Measurements from ENCODE around the gene MYBPH. TPM values are rescaled to one million over a fixed set of nuclear protein-coding genes. Genes with fewer than 3 reads are reported as not detected.

MYBPH gene
- polyA plus RNA-seq, 3 donors = 0.23 to 0.30 (median 0.28) TPM

DNA sequence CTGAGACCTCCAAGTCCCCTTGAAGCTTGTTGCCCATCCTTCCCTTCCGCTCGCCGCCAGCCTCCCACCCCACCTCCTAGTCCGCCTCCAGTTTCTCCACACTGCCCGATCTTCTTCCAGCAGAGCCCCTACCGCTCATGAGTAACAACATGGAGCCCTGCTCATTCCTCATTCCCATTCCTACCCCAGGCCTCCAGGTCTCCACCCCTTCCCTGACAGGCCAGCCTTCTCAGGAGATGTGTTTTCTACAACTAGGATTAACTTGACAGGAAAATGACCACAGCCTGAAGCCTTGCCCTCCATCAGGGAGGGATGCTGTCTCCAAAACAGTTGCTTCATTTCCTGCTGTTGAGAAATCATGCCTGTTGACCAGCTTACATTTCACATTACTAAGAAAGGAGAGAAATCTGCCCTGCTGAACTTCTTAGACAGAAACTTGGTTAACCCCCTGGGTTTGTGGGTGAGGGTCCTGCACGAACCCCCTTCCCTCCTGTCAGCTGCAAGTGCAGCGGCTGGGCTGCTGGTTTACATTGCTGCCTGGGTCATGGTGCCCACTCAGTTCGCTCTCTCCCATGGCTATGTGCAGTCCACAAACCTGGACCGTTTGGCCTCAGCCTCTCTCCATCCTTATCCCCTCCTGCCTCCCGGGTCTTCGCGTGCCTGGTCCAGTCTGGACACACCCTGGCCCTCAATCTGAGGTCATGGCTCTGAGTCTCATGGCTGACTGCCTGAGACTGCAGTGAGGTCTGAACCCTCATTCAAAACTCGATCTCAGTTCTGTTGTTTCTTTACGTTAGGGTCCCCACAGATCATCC lies 27.0 kb upstream of the MYBPH start:
- DNase-seq (ENCODE audit: extremely low read depth in 1 of 11, low read depth in 9 of 11, low spot score in 4 of 11) = peak in 4 of 11 donors; percentile 23 to 48 (median 34)

DNA sequence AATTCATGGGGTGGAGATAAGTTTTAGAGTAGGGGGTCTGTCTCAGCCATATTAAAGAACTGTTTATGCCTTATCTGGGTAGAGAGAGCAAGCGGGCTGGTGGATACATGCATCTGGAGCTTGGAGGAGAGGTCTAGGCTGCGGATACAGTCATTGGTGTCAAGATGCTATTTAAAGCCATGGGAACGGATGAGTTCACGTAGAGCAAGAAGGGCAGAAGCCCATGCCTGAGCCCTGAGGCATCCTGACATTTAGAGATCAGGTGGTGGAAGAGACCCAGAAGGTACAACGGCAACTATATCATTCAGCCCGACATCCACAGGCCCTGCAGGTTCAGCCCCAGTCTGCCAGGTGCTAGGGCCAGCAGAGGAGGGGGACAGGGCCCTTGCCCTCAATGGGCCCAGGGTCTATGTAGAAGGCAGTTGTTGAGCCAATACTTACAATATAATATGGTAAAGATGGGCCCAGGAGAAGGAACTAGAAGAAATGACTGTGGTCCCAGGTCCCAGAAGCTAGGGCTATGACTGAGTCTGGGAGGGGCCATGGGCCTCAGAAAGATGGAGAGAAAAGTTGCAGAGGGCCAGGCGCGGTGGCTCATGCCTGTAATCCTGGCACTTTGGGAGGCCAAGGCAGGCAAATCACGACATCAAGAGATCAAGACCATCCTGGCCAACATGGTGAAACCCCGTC lies 26.0 kb upstream of the MYBPH start:
- DNase-seq (ENCODE audit: extremely low read depth in 1 of 11, low read depth in 9 of 11, low spot score in 4 of 11) = no peak

DNA sequence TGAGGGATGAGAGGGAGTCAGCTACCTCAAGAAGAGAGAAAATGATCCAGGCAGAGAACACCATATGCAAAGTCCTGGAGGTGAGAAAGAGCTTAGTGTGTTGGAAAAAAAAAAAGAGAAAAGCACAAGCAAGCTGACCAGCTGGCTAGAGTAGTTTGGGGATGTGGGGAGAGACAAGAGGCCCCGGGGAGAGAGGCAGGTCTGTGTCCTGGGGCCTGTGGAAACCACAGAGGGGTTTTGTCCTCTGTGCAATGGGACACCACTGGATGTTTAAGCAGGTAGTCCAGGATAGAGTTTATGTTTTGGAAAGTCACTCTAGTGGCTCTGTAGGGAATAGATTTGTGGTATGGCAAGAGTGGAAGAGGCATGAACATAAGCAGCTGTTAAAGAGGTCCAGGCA lies 25.3 kb upstream of the MYBPH start:
- no peak for DNase-seq (ENCODE audit: extremely low read depth in 1 of 11, low read depth in 9 of 11, low spot score in 4 of 11)

DNA sequence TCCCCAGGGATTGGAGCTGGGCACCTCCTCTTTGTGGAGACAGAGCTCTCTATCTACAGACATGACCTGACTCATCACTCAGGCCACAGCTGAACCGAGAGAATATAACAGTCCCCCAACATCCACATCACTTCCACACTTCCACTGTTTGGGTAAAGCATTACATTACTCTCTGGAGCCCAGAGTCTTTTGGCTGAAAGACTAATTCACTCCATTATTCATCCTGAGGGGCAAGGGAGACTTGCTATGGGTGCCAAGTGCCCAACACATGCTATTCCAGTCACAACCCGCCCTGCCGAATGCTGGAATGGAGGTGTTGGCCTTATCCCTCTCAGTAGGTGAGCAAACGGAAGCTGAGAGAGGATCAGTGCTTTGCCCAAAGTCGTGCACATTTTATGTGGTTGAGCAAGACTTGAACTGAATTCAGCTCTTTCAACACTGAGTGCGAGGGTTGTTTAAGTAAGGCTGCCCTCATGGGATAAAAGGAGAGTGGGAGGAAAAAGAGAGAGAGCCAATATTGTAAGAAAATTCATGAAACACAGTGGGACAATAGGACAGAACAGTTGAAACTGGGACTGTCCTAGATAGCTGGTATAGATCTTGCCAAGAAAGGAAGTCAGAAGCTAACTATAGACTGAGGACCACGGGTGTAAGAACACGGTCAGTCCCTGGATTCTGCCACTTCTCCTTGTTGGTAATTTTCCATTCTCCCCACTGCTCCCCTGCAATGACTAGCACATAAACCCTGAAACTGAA lies 24.4 kb upstream of the MYBPH start:
- DNase-seq (ENCODE audit: extremely low read depth in 1 of 11, low read depth in 9 of 11, low spot score in 4 of 11) = no peak

DNA sequence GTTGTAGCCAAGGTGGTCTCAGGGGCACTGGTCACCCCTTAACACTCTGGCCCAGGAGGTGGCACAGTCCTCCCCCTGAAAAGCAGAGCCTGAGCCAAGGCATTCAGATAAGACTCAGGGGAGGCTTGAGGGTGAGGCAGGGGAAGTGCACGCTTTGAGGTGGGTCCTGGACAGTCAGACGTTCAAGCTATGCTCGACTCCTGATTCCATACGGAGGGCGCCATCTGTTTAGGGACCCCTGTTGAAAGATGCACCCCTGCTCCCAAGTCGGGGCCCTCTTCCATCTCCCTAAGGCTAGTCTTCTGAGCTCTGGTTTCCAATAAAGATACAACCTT lies 23.8 kb upstream of the MYBPH start:
- DNase-seq (ENCODE audit: extremely low read depth in 1 of 11, low read depth in 9 of 11, low spot score in 4 of 11) = no peak

DNA sequence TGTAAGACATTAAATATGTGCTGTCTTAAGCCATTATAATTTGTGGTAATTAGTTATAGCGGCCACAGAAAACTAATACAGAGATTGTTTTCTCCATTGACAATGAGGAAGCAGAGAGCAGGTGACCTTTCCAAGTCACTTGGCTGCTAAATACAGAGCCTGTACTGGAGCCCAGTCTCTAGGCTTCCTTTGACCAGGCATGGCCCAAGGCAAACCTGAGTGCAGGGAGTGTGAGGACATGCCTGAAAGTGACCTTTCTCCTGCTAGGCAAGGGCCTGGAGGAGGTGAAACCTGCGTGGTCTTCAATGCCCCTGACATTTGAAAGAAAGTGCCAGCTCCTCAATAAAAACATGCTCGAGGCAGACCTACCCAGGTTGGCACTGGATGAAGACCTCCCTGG lies 23.4 kb upstream of the MYBPH start:
- DNase-seq (ENCODE audit: extremely low read depth in 1 of 11, low read depth in 9 of 11, low spot score in 4 of 11) = no peak

DNA sequence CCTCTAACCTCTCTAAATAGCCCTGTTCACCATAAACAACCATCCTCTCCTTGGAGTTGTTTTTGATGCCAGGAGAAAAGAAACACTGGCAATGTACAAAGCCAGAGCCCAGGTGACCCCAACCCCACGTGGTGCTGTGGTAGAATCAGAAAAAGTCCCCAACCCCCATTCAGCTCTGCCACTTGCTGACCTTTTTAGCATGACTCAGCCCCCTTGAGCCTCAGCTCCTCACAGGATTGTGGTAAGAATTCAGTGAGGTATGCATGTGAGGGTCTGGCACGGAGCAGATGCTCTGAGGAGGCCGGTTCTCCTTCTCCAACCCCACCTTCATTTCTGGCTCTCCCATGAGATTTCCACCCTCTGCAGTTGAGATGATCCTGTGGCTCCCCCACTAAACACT lies 22.0 kb upstream of the MYBPH start:
- no peak for DNase-seq (ENCODE audit: extremely low read depth in 1 of 11, low read depth in 9 of 11, low spot score in 4 of 11)

DNA sequence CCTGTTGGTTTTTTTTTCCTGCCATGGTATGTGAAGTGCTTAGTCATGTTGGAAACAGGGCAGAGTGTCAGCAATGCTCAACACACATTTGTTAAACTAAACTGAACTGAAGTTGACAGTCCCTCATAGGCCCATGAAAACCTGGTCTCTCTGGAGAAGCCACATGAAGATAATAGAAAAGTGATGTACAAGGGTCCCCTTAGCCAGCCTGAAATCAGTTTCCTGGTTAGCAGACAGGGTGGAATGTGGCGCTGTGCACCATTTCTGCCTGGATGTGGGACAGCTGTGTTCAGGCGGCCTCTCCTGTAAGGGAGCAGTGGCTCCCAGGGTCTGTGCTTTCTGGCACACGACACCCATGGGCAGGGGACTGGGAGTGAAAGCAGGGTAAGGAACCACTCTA lies 20.7 kb upstream of the MYBPH start:
- no peak for DNase-seq (ENCODE audit: extremely low read depth in 1 of 11, low read depth in 9 of 11, low spot score in 4 of 11)

DNA sequence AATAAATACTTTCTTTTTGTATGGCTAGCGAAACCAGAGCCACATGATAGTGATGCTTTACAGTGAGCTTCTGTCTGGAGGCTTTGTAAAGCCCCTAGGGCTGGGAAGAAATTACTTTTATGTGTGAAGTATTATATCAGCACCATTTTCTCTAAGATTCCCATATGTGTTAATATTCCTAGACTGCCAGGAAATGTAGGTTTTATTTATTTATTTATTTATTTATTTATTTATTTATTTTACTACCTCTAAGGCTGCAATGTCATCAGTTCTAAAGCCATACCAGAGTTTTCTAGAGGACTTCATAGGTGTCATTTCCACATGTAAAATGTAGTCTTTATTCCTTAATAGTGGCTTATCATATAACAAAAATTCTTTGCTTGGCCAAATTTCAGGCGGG lies 15.3 kb upstream of the MYBPH start:
- no peak for DNase-seq (ENCODE audit: extremely low read depth in 1 of 11, low read depth in 9 of 11, low spot score in 4 of 11)

DNA sequence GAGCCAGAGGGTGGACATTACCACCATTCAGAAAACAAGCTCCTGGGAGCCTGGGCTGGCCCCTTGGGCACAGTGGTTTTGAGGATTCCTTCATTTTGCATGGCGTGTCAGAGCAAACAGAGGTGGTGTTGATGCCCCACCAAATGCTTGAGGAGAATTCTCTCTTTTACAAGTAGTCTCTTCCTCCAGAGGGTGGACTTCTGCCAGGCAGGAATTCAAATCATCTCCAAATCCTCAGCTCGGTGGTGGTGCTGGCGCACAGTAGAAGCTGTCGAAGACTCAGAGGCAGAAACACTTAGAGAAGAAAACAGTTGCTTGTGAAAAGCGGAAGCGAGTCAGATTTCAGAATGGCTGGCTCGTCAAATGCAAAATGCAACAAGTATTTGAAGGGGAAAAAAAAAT lies 14.3 kb upstream of the MYBPH start:
- DNase-seq (ENCODE audit: extremely low read depth in 1 of 11, low read depth in 9 of 11, low spot score in 4 of 11) = no peak

DNA sequence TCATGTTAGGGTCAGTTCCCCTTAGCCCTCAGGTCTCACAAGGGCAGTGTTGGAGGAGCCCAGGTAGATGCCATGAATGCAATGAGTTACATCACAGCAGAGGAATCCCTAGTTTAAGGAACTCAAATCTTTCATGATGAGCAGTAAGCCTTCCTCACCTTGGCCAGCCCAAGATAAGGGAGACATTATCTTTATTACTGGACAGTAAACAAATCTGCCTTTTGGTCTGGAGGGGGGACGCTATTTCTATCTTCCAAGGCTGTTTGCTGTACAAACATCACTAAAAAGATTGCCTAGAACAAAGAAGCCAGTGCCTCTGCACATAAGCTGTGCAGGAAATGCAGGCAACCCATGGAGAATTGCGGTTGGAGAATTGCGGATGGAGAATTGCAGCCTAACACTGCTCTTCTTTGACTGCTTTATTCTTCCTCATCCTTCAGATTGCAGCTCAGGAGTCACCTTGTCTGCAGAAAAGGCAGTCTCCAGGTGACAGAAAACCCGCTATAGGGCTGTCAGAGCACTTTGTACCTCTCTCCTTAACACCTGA lies 13.1 kb upstream of the MYBPH start:
- no peak for DNase-seq (ENCODE audit: extremely low read depth in 1 of 11, low read depth in 9 of 11, low spot score in 4 of 11)

DNA sequence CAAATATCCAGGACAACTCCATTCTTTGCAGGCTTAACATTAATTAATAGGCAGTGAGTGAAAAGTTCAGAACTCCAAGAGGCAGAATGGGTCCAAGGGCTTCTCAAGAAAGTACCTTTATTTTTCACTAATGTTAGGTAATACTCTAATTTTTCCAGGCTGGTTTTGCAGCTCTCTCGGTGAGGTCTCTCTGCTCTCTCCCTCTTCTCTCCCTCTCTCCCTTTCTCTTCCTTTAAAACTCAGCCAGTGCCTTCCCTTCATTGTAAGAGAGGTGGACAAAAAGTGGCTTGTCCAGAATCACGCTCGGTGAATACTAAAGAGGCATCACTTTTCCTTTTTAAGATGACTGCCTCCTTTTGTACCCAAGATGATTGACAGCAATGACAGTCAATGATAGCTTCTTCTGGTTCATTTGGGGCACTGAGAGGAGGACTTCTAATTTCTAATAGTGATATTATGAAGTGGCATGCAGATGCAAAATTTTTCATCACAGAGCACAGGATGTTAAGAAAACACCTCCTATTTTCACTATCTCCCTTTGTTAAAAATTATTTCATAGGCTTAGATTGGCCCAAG lies 12.2 kb upstream of the MYBPH start:
- DNase-seq (ENCODE audit: extremely low read depth in 1 of 11, low read depth in 9 of 11, low spot score in 4 of 11) = no peak

DNA sequence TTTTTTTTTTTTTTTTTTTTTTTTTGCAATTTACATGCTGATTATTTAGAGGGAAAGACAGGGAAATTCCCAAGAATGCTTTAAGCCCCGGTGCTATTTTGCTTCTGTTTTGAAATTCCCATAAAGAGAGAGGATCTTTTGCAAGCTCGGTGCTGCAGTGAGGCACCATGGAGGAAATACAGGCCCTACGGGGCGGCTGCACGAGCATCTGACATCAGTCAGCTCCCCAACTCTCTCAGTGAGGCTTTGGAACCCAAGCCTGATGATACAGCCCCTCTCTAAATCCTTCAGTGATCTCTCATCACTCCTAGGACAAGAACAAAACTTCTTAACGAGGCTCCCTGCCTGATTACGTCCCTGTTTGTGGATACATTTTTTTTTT lies 11.7 kb upstream of the MYBPH start:
- DNase-seq (ENCODE audit: extremely low read depth in 1 of 11, low read depth in 9 of 11, low spot score in 4 of 11) = no peak

DNA sequence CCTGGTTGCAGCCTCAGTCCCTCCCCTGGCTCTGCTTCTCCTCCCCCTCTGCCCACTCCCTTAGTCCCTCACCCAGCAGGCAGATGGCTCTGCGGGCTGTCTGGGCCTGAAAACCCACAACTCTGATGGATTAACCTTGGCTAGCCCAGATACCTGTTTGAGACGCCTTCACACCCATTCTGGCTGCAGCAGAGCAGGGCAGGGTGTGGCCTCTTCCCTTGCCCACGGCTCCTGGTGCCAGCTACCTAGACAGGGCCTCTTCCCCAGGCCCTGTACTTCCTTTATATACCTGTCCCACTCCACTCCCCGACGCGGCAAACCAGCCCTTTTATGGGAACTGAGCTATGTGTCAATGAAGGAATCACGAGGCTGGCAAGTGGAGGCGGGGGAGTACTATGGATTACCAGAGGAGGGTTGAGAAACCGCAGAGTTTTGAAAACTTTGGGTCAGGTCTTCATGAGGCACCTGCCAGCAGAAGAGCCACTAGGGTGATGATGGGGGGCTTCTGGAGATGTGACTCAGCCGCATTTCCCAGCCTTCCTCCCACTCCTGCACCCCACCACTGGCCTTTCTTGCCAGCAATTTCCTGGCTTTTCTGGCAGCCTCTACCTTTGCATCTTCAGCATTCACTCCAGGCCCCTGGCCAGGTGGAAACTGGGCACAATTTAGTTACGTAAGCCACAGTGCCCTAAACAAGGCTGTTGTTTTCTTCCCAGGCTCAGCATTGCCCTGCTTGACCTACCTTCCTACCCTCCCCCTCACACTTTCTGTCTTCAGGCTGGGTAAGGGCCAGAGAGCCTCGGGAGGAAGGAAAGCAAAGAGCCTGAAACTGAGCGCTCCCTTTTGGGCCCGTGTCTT lies 11.0 kb upstream of the MYBPH start, which contains the start of gene CHI3L1:
CHI3L1 (minus strand) TSS at position 259 of the 858 bp plus-strand sequence; CDS start at position 178, 81 bp downstream.
- no peak for DNase-seq (ENCODE audit: extremely low read depth in 1 of 11, low read depth in 9 of 11, low spot score in 4 of 11)

DNA sequence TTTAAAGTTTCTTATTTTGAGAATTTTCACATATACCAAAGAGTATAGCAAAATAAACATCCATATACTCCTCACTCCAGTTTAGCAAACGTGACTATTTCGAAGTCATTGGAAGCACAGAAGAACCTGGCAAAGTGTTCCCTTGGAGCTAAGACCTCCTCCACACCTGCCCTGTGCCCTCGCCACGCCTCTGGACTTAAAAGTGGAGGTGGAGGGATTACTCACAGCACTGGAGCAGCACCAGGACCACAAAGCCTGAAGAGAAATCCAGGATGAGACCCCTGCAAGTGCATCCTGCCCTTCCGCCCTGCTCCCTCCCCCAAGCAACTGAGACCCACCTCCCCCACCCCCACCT lies 10.4 kb upstream of the MYBPH start:
- DNase-seq (ENCODE audit: extremely low read depth in 1 of 11, low read depth in 9 of 11, low spot score in 4 of 11) = no peak

DNA sequence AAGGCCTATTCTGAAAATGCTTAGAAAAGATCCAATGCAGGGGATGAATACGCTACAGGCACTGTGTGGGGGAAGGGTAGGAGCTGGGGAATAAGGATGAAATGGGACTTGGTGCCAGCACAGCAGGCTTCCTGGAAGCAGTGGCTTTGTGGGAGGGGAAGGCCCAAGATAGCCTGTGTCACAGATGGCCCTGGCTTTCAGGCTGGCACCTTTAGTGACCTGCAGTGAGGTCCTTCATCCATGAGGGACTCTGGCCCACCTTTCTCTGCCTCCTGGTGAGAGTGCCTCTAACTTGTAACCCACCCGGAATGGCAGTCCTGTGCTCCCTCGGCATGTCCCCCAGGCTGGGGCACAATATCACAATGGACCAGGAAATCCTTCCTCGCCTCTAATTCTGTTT lies 10.0 kb upstream of the MYBPH start:
- DNase-seq (ENCODE audit: extremely low read depth in 1 of 11, low read depth in 9 of 11, low spot score in 4 of 11) = no peak

DNA sequence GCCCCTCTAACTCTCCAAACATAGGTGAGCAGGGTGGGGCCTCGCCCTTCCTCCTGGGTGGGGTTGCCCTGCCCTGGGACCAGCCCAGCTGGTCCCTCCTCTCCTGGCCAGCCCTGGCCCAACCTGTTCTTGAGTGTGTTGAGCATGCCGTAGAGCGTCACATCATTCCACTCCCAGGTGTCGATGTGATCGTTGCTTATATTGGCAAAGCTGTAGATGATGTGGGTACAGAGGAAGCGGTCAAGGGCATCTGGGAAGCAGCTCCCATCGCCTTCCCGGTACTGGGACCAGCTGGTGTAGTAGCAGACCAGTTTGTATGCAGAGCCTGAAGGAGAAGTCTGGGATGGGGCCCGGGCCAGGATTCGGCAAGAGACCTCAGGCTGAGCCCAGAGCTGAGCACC lies 9.4 kb upstream of the MYBPH start:
- DNase-seq (ENCODE audit: extremely low read depth in 1 of 11, low read depth in 9 of 11, low spot score in 4 of 11) = no peak

DNA sequence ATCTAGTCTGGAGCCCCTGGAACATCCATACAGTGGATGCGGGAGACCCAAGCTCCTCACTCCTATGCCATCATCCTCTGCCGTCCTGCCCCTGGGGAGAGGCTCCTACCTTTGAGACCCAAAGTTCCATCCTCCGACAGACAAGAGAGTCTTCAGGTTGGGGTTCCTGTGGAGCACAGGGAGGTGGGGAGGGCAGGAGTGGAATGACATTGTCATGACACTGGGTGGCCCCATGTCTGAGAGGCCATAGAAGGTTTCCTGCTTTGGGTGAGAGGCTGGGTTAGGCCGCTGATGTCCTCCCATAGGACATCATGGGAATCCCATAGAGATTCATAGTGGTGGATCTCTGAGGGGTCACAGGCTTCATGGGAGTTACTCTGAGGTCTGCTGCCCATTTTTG lies 8.8 kb upstream of the MYBPH start:
- DNase-seq (ENCODE audit: extremely low read depth in 1 of 11, low read depth in 9 of 11, low spot score in 4 of 11) = no peak

DNA sequence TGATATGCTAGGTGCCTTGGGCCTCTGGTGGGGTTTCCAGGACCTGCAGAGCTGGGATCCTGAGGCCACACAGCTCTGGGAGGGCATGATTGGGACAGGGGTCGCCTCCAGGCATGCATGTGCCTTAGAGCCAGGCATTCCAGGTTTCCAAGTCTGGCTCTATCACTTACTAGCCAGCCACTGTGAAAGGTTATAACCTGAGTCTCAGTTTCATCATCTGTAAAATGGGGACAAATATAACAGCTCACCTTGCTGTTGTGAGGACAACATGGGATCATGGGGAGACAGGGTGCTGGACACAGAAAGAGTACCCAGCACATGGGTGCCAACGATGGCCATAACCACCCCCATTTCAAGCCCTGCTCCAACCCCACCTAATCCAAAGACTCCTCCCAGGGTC lies 8.2 kb upstream of the MYBPH start:
- no peak for DNase-seq (ENCODE audit: extremely low read depth in 1 of 11, low read depth in 9 of 11, low spot score in 4 of 11)
